Lower lobe of right lung (tissue), 2 donors: ENCODE results near the gene MAN1A2. TPM values are rescaled to one million over a fixed set of nuclear protein-coding genes. Genes with fewer than 3 reads are reported as not detected.
A peak's percentile ranks its signal among the peaks of the same experiment; 100 is the strongest.

Source experiments
- ATAC-seq, 2 donors: fragments of 200-7000 bp; cut with Tn5 transposase; one replicate each; pipeline ENCODE4 v1.9.1; 2020 to 2022; ENCODE audit warnings: mild to moderate bottlenecking in 2 of 2, moderate library complexity in 2 of 2
- DNase-seq: peaks from one replicate; pipeline ENCODE4 v3.0.0-alpha.2; 2020
- H3K27ac ChIP-seq: fragments of 200-600 bp; one replicate; pipeline ENCODE4 v1.8.0; 2022
- H3K27me3 ChIP-seq: fragments of 200-600 bp; one replicate; pipeline ENCODE4 v1.8.0; 2022; ENCODE audit warnings: low read depth
- H3K36me3 ChIP-seq: fragments of 200-600 bp; one replicate; pipeline ENCODE4 v1.8.0; 2022; ENCODE audit warnings: mild to moderate bottlenecking
- H3K4me1 ChIP-seq: fragments of 200-600 bp; one replicate; pipeline ENCODE4 v1.8.0; 2022
- H3K4me3 ChIP-seq: fragments of 200-600 bp; one replicate; pipeline ENCODE4 v1.8.0; 2022; ENCODE audit warnings: mild to moderate bottlenecking
- H3K9me3 ChIP-seq: fragments of 200-600 bp; one replicate; pipeline ENCODE4 v1.8.0; 2022
- intact Hi-C: fragments of 100-400 bp; cut with DNase I; formaldehyde crosslinking; loops from one replicate; pipeline ENCODE4 v1.11.0; 2022
- total RNA-seq: library from RNA; stranded (reverse); fragmentation: NEBNext Ultra II Directional; extraction: Animal tissue kit (Norgen Biotek cat#: 25700); gene quantifications from one replicate; pipeline ENCODE4 v1.2.1, GENCODE V29; 2021
- TF ChIP-seq, protein P1 (sequence below): fragments of 200-600 bp; IDR thresholded peaks from one replicate; pipeline ENCODE4 v1.8.0; 2022; ENCODE audit warnings: antibody characterized with exemption, mild to moderate bottlenecking
- donor health status: DM: no; HTN: yes; CAD: no; lungs with severe emphysema.

The MAN1A2 gene
- total RNA-seq, 1 donor from 2014 or later, result 39.6 TPM

DNA sequence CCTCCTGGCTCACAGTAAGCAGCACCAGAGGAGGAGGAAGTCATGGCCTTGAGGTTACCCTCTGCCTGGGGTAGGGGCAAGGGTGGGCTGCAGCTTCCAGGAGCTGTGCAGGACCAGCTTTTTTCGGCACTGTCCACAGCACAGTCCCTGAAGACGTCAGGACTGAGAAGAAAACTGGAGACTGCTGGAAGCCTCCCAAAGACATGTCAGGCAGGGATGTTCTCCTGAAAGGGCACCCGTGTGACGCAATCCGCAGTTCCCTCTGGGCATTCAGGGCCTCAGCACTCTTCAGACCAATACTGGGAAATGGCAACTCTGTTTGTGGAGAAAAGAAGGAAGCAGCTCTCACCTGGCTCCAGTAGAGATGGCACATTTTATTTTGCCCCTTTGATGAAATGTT lies 173.8 kb downstream of the MAN1A2 start:
- Histone ChIP-seq H3K9me3 (no peaks in the 10 kb centered on the region), H3K36me3 (no peaks in the 10 kb centered on the region), H3K4me1 (no peaks in the 10 kb centered on the region), H3K27ac (no peak overlapping the region), H3K4me3 (no peak overlapping the region), H3K27me3 (peaks cover 2% of the 10 kb centered on the region)
- DNase-seq (peak; percentile 54), ATAC-seq (no peak)
- TF ChIP-seq, protein P1, sequence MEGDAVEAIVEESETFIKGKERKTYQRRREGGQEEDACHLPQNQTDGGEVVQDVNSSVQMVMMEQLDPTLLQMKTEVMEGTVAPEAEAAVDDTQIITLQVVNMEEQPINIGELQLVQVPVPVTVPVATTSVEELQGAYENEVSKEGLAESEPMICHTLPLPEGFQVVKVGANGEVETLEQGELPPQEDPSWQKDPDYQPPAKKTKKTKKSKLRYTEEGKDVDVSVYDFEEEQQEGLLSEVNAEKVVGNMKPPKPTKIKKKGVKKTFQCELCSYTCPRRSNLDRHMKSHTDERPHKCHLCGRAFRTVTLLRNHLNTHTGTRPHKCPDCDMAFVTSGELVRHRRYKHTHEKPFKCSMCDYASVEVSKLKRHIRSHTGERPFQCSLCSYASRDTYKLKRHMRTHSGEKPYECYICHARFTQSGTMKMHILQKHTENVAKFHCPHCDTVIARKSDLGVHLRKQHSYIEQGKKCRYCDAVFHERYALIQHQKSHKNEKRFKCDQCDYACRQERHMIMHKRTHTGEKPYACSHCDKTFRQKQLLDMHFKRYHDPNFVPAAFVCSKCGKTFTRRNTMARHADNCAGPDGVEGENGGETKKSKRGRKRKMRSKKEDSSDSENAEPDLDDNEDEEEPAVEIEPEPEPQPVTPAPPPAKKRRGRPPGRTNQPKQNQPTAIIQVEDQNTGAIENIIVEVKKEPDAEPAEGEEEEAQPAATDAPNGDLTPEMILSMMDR, result no peak
- intact Hi-C loops, result no loop called here

DNA sequence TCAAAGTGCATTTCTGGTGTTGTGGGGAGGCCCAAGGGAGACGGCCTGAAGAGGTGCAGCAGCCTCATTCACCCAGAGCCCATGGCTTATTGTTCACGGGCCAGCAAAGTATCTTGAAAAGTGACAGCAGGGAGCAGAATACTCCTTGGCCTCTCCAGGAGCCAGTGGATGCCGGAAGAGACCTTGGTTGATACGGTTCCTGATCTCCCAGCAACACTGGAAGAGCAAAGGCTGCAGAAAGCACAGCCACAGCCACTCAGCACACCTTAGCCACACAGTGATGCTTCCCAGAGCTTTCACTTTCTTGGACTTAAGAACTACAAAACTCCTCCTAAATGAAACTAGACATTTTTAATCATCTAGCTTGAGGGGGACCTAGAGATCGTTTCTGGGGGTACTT lies 174.3 kb downstream of the MAN1A2 start:
- ATAC-seq, result no peak

DNA sequence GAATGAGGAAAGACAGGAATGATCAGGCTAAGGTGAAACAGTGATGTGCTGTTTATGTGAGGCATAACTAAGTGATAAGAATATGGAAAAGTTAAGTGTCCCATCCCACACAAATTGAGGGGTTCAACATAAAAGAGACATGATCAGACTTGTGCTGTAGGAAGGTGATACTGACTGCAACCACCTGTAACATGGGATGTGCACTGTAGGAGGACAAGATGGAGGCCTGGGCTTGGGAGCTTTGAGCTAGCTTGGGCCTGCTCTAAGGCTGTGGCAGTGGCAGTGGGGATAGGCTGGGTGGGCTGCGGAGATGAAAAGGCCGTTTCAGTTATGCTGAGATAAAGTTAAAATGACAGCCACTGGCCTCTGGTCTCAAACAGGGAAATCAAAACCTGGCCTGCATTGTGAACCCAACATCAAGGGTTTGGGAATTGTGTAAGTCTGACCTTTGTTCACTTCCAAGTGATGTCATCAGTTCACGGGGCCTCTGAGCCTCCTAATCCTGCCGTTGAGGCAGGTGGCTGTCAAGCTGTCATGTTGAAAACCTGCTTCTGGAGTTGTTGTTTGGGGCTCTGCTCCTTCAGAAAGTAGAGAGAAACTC lies 177.4 kb downstream of the MAN1A2 start:
- no peak for DNase-seq
- no peaks in the 10 kb centered on the region for H3K36me3 ChIP-seq
- TF ChIP-seq, protein P1, result no peak
- no peaks in the 10 kb centered on the region for H3K4me1 ChIP-seq
- no peaks in the 10 kb centered on the region for H3K9me3 ChIP-seq
- H3K4me3 ChIP-seq, result no peak overlapping the region
- H3K27me3 ChIP-seq, result peaks cover 2% of the 10 kb centered on the region
- no peak for ATAC-seq
- no peak overlapping the region for H3K27ac ChIP-seq
- intact Hi-C loops, result no loop called here

More for the DNA sequence above, 174.3 kb downstream of the MAN1A2 start:
- no peaks in the 10 kb centered on the region for H3K36me3 ChIP-seq
- TF ChIP-seq, protein P1, result no peak
- H3K4me3 ChIP-seq, result no peak overlapping the region
- no peaks in the 10 kb centered on the region for H3K4me1 ChIP-seq
- H3K27me3 ChIP-seq, result peaks cover 2% of the 10 kb centered on the region
- no peaks in the 10 kb centered on the region for H3K9me3 ChIP-seq
- H3K27ac ChIP-seq, result no peak overlapping the region
- no peak for DNase-seq
- intact Hi-C loops, result no loop called here

DNA sequence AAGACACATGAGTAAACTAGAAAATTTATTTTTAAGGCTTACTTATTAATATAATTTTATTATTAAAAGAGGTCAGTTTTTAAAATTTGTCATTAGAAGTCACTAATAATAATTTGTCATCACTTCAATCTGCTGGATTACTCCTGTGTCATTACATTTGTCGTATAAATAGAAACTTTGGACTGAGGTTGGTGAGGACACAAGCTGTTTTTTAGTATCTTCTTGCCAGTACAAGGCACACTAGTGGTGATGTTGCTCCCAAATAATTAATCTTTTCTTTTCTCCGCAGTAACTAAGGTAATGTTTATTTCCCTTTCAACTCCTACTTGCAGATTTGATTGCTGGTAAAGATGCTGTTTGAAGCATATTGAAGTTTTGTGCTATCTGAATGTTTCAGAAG lies 179.2 kb downstream of the MAN1A2 start:
- Histone ChIP-seq H3K27me3 (peaks cover 2% of the 10 kb centered on the region), H3K27ac (no peak overlapping the region), H3K4me3 (no peak overlapping the region), H3K4me1 (no peaks in the 10 kb centered on the region), H3K36me3 (no peaks in the 10 kb centered on the region), H3K9me3 (no peaks in the 10 kb centered on the region)
- TF ChIP-seq, protein P1, result no peak
- intact Hi-C loops, result no loop called here
- DNase-seq, result no peak
- no peak for ATAC-seq

DNA sequence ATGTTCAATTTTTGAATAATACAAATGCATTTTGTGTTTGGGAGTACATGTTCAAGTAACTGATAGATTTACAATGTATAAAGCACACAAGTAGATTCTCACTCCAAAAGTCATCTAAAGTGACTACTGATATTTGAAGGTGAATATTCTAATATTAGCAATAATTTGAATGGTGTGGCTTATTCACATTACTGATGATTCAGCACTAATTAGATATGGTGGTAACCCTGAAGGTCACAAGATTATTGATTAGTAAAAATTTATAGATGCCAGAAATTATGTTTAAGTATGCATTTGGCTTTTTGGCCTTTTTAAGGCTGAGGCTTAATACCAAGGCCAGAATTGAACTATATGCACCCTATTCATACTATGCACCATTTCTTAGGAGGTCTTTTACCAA lies 186.2 kb downstream of the MAN1A2 start:
- H3K36me3 ChIP-seq, result no peaks in the 10 kb centered on the region
- no peak overlapping the region for H3K4me3 ChIP-seq
- no peak overlapping the region for H3K27ac ChIP-seq
- H3K4me1 ChIP-seq, result no peaks in the 10 kb centered on the region
- TF ChIP-seq, protein P1, result no peak
- ATAC-seq (no peak), DNase-seq (no peak)
- intact Hi-C loops, result no loop called here
- no peaks in the 10 kb centered on the region for H3K27me3 ChIP-seq
- no peaks in the 10 kb centered on the region for H3K9me3 ChIP-seq
